Measurements from ENCODE around the gene WIPF2.
"Not testable (repeated sequence)": the region's sequence is repeated elsewhere in the genome, so short reads cannot be mapped to it uniquely, and the experiment has no call there.

WIPF2 gene

DNA sequence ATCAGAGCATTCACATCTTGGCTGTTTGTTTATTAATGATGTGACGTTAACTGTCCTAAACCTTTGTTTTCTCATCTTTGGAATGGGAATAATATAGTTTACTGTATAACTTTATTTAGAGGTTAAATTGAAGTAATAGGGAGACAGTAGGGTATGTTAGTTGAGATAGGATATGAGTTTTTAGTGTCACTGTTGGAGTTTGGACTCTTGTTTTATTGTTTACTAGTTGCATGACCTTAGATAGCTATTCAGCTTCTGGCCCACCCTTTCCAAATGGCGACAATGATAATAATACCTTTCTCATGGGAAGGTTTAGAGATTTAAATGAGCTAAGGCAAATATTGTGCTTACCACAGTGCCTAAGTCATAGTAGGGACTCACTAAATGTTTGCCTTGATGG, 40.4 kb downstream of the WIPF2 start:
- no peak for DNase-seq

- no peak for DNase-seq
Observed at GRCh38 chr17:40260528-40260927, 41.4 kb downstream of the WIPF2 start.

GRCh38 chr17:40264458-40265185, 45.5 kb downstream of the WIPF2 start:
- no peak for DNase-seq

DNA sequence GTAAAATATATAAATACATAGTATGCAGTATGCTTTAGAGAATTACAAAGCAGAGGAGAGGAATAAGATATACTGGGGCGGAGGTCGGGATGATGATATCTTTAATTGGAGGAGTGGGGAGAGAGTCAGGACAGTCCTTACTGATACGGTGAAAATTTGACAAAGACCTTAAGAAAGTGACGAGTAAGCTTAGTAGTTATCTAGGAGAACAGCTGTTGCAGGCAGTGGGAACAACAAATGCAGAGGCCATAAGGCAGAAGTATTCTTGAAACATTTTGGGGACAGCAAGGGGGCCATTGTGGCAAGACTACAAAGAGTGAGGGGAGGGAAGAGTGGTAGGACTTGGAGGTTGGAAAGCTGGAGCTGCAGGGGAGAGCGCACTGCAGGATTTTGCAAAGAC, 46.2 kb downstream of the WIPF2 start:
- no peak for DNase-seq

GRCh38 chr17:40266882-40267281, 47.8 kb downstream of the WIPF2 start:
- DNase-seq = no peak

GRCh38 chr17:40268141-40268712, 49.1 kb downstream of the WIPF2 start:
- no peak for DNase-seq

- DNase-seq = no peak
Observed at GRCh38 chr17:40278414-40278813, 59.3 kb downstream of the WIPF2 start.

DNA sequence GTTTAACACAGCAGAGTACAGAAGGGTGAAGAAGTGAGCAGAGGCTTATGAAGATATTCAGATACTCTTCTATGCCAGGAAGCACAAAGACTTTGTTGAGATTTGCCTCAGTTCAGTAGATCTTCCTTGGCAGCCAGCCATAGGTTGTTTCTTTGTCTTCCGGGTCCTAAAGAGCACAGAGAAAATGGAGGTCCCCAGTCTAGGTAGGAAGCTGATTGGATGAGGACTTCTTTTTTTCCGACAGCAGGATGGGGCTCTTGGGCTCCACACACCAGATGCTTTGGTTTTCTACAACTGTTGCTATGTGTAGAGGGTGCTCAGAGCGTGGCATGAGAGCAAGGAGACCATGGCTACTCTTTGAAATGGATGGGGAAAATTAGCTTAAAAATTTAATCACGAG, 60.3 kb downstream of the WIPF2 start:
- DNase-seq = no peak

- DNase-seq = no peak
Observed at GRCh38 chr17:40281663-40282062, 62.6 kb downstream of the WIPF2 start.

DNA sequence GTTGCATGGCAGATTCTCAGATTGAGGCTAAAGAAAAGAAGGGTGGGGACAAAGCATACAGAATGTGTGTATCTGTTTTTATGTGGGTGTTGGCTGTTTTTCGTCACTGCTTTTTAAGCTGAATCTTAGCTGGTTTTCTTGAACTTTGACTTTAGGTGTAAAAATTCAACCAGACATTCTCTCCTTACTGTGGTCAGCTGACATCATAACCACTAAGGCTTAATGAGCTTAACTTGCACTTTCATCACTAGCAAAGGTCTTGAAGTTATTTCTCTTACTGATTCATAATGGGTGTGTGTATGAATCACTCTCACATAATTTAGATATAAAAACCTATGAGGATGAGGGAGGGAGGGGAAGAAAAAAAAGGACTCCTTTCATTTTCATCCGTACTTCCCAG, 64.6 kb downstream of the WIPF2 start:
- no peak for DNase-seq

DNA sequence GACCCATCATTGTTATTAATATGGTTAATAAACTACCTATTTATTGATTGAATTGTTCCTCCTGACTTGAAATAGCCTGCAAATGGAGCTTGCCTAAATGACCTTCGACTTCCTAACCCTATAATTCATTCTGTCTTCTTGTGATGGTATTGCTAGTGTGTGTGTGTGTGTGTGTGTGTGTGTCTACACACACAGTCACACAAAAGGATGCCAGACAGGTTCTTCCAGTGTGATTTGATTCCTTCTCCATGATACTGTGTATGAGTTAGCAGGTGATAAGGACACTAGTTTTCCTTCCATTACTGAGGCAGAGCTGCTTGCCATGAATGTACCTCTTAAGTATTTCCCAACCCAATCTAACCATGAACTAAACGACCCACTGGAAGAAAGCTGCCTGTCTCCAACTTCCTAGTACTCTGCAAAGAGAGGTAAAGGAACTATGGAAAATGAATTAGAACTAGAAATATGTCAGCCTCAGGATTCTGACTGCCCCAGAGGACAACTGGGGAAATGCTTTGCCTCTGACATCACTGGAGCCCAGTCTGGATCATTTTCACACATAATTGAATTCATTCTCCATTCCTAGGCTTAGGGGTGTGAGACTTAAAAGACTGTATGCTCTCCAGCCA, 65.1 kb downstream of the WIPF2 start:
- DNase-seq = no peak

DNA sequence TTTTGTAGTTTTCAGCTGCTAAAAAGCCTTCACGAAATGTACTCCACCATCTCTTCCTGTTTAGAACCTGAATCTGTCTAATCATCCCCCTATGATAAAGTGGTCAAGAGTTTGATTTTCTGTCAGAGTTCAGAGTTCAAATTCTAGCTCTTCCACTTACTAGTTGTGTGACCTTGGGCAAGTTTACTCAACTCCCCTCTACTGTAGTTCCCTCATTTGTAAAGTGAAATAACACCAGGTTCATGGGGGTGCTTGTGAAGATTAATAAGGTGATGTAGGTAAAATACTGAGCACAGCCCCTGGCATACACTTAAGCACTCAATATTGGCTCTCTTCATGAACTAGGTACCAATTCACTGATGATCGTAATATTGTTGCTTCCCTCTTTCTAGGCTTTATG, 67.4 kb downstream of the WIPF2 start:
- DNase-seq = no peak

GRCh38 chr17:40287159-40287493, 68.0 kb downstream of the WIPF2 start:
- no peak for DNase-seq

DNA sequence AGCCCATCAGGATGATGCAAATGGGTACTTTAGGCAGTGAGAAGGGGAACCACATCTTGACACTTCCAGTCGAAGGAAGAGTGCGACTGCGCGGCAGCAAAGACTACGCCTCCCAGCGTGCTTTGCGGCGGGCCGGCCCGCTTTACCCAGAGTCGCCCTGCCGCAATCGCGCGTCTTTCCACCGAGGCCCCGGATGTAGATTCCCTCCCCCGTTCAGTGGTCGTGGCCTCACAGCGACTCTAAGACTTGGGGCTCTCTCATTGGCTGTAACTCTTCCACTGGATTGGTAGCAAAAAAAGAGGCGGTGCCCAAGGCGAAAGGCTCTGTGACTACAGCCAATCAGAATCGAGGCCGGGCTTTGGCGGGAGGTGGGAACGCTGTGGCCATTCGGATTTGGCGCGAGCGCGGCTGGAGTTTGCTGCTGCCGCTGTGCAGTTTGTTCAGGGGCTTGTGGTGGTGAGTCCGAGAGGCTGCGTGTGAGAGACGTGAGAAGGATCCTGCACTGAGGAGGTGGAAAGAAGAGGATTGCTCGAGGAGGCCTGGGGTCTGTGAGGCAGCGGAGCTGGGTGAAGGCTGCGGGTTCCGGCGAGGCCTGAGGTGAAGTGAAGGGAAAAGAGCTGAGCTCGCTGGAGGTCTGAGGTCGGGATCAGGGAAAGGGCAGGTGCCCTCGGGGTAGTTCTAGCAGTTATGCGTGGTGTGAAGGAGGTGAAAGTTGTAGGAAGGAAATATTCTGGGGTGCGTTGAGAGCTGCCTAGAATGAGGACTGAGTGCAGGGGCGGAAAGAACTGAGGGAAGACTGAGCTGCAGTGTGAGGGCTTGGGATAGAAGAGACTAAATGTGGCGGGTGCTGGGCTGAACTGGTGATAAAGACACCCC, 68.6 kb downstream of the WIPF2 start, which contains the start of gene CDC6:
TSS of gene CDC6 (plus strand) at position 386 of the 876 bp plus-strand sequence. CDS start 1,542 bp downstream, outside the sequence.
- DNase-seq = peak; percentile 99

GRCh38 chr17:40290629-40291280, 71.7 kb downstream of the WIPF2 start:
- peak; percentile 13 for DNase-seq

DNA sequence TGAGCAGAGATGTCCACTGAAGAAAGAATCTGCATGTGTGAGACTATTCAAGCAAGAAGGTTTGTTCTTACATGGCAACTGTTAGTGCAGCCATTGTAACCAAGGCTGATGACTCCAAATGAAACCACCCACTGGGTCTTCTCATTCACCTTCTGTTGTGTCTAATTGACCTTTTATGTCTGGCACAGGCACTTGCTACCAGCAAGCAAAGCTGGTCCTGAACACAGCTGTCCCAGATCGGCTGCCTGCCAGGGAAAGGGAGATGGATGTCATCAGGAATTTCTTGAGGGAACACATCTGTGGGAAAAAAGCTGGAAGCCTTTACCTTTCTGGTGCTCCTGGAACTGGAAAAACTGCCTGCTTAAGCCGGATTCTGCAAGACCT, 72.2 kb downstream of the WIPF2 start:
- no peak for DNase-seq

GRCh38 chr17:40293363-40293762, 74.3 kb downstream of the WIPF2 start:
- no peak for DNase-seq

GRCh38 chr17:40295488-40296436, 76.7 kb downstream of the WIPF2 start:
- peak; percentile 78 for DNase-seq

- no peak for DNase-seq
Observed at GRCh38 chr17:40297511-40297910, 78.4 kb downstream of the WIPF2 start.

GRCh38 chr17:40298726-40299125, 79.6 kb downstream of the WIPF2 start:
- DNase-seq = no peak

GRCh38 chr17:40299159-40299757, 80.2 kb downstream of the WIPF2 start:
- DNase-seq = not testable (repeated sequence)

Data from NCI-H146 (cell line).